Measurements from ENCODE around the gene ZCCHC8. TPM values are rescaled to one million over a fixed set of nuclear protein-coding genes. Genes with fewer than 3 reads are reported as not detected.
"Not testable (repeated sequence)": the region's sequence is repeated elsewhere in the genome, so short reads cannot be mapped to it uniquely, and the experiment has no call there.

Gene ZCCHC8
- total and polyA plus RNA-seq, 2 donors (not counting 1 experiment from before 2014, with no cell fraction given): 30.0 to 56.2 TPM

- ATAC-seq (ENCODE audit: low read depth); H3K9ac ChIP-seq (ENCODE audit: low read length); H3K4me1 ChIP-seq (ENCODE audit: control insufficient read depth in 2 of 2, insufficient read depth in 2 of 2, low read length in 2 of 2); H3K9me3 ChIP-seq (ENCODE audit: control extremely low read depth in 1 of 3, control insufficient read depth in 2 of 3, insufficient read depth in 1 of 3, low read length in 2 of 3); intact Hi-C loops (cut with micrococcal nuclease); H3K27ac Mint-ChIP-seq; H3K27me3 ChIP-seq (replicated peaks in 1 of 4; ENCODE audit: control extremely low read depth in 1 of 4, control insufficient read depth in 3 of 4, insufficient read depth in 4 of 4, low read length in 3 of 4); H3K4me2 ChIP-seq (replicated peaks; ENCODE audit: low read depth, low read length, poor library complexity, severe bottlenecking); H3K4me1 Mint-ChIP-seq; H3K27ac ChIP-seq (ENCODE audit: low read length in 2 of 2); H3K9me3 Mint-ChIP-seq (ENCODE audit: insufficient read depth); H3K36me3 ChIP-seq (replicated peaks in 1 of 2; ENCODE audit: control extremely low read depth in 1 of 2, control insufficient read depth in 1 of 2, extremely low read depth in 1 of 2, insufficient read depth in 2 of 2, low read length in 1 of 2); POLR2A ChIA-PET; H2AFZ ChIP-seq (ENCODE audit: insufficient read depth, low read depth, low read length, poor library complexity, severe bottlenecking); H3K79me2 ChIP-seq (ENCODE audit: control insufficient read depth, insufficient read depth, low read length); DNase-seq; H3K27me3 Mint-ChIP-seq; H4K20me1 ChIP-seq (ENCODE audit: control insufficient read depth, insufficient read depth, low read length, poor library complexity, severe bottlenecking); H3K4me3 ChIP-seq (ENCODE audit: control extremely low read depth in 1 of 5, extremely low read depth in 1 of 5, insufficient read depth in 1 of 5, low read depth in 2 of 5, low read length in 4 of 5); H3K4me3 Mint-ChIP-seq: not testable (repeated sequence)
- CTCF ChIA-PET: interaction anchor here (0.7 kb wide), 1 partner anchor 28 kb away, joined by 7 read pairs; no protein-coding TSS in a partner anchor
- WGBS (ENCODE audit: insufficient coverage): 100% methylated on average over 2 of the region's 5 CpGs
These were observed 56.7 kb downstream of the ZCCHC8 start for GRCh38 chr12:122444071-122444470.

- H3K4me3 Mint-ChIP-seq; H3K9me3 ChIP-seq (ENCODE audit: control extremely low read depth in 1 of 3, control insufficient read depth in 2 of 3, insufficient read depth in 1 of 3, low read length in 2 of 3); CTCF ChIA-PET; H2AFZ ChIP-seq (ENCODE audit: insufficient read depth, low read depth, low read length, poor library complexity, severe bottlenecking); DNase-seq; H3K4me1 ChIP-seq (ENCODE audit: control insufficient read depth in 2 of 2, insufficient read depth in 2 of 2, low read length in 2 of 2); H3K9ac ChIP-seq (ENCODE audit: low read length); H3K4me2 ChIP-seq (replicated peaks; ENCODE audit: low read depth, low read length, poor library complexity, severe bottlenecking); ATAC-seq (ENCODE audit: low read depth); H3K27me3 Mint-ChIP-seq; H3K79me2 ChIP-seq (ENCODE audit: control insufficient read depth, insufficient read depth, low read length); H3K27me3 ChIP-seq (replicated peaks in 1 of 4; ENCODE audit: control extremely low read depth in 1 of 4, control insufficient read depth in 3 of 4, insufficient read depth in 4 of 4, low read length in 3 of 4); H3K27ac ChIP-seq (ENCODE audit: low read length in 2 of 2); H3K9me3 Mint-ChIP-seq (ENCODE audit: insufficient read depth); H3K36me3 ChIP-seq (replicated peaks in 1 of 2; ENCODE audit: control extremely low read depth in 1 of 2, control insufficient read depth in 1 of 2, extremely low read depth in 1 of 2, insufficient read depth in 2 of 2, low read length in 1 of 2); intact Hi-C loops (cut with micrococcal nuclease); POLR2A ChIA-PET; H3K4me1 Mint-ChIP-seq; H3K27ac Mint-ChIP-seq; H4K20me1 ChIP-seq (ENCODE audit: control insufficient read depth, insufficient read depth, low read length, poor library complexity, severe bottlenecking); H3K4me3 ChIP-seq (ENCODE audit: control extremely low read depth in 1 of 5, extremely low read depth in 1 of 5, insufficient read depth in 1 of 5, low read depth in 2 of 5, low read length in 4 of 5): not testable (repeated sequence)
- 99% methylated on average over 7 of the region's 8 CpGs for WGBS (ENCODE audit: insufficient coverage)
These were observed 61.9 kb downstream of the ZCCHC8 start for GRCh38 chr12:122438822-122439221.

All from B cell (primary cell).